ENCODE data around the gene PHOX2A.
"Not testable (repeated sequence)": the region's sequence is repeated elsewhere in the genome, so short reads cannot be mapped to it uniquely, and the experiment has no call there.

The PHOX2A gene

DNA sequence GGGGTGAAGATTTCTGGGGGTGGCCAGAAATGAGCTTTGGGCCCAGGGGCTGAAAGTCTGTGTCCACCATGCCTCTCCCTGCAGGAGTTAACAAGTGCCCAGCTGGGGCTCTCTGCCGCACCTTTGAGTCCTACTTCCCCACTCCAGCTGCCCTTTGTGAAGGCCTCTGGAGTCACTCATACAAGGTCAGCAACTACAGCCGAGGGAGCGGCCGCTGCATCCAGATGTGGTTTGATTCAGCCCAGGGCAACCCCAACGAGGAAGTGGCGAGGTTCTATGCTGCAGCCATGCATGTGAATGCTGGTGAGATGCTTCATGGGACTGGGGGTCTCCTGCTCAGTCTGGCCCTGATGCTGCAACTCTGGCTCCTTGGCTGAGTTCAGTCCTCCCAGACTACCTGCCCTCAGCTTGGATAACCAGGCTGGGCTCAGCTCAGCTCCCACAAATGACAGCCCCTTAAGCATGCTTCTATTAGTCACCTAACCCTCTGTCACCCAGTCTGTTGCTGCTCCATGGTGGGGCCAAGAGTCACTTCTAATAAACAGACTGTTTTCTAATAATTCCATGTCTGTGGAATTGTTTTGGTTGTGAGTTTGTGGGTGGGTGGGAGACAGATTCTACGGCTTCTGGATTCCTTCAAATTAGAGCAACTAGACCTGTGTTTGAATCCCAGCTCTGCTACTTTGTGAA, 22.4 kb downstream of the PHOX2A start:
- DNase-seq, result no peak

DNA sequence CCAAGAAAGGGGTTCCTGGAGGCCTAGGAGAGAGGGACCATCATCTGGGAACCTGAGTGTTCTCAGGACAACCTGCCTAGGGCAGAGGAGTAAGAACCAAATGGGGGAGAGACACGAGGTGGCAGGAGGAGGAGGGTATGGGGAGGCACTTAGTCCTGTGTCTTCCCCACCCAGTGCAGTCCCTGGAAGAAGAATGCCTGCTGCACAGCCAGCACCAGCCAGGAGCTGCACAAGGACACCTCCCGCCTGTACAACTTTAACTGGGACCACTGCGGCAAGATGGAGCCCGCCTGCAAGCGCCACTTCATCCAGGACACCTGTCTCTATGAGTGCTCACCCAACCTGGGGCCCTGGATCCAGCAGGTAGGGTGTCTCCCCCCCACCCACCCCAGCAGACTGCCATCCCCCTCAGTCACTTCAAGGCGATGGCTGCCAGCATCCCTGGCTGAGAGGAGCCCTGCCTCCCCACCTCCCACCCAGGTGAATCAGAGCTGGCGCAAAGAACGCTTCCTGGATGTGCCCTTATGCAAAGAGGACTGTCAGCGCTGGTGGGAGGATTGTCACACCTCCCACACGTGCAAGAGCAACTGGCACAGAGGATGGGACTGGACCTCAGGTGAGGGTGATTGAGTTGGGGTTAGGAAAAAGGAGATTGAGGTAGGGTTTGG, 23.1 kb downstream of the PHOX2A start:
- DNase-seq, result no peak

DNA sequence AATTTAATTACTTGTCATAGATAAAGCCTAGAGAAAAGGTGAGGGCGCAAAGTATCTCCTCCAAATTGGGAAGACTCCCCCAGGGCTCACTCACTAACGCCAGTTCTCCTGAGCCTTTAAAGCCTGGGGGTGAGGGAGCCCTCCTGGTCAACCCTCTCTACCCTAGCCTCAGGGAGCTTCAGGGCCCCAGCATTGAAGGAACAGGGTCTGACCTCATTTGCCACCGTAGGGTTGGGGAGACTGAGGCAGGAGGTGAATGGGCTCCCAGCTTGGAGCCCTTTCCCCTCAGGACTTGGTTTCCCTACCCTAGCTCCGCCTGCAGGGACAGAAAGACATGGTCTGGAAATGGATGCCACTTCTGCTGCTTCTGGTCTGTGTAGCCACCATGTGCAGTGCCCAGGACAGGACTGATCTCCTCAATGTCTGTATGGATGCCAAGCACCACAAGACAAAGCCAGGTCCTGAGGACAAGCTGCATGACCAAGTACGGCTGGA, 25.7 kb downstream of the PHOX2A start:
- DNase-seq, result no peak

DNA sequence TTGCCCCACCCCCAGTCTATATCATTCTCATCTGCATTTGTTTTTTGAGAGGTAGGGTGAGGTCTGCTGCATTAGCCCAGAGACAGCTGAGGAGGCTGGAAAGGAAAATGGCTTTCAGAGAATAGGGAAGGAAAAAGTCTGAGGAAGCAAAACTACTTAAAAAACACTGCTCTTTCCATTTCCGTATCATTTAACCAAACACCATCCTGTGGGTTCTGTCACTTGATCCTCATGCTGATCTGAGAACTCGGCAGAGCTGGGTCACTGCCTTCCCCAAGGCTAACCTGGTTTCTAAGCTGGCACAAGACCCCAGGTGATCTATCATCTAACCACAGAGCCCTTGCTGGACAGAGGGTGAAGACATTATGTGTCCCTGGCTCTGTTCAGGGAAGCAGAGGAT, 26.1 kb downstream of the PHOX2A start:
- DNase-seq, result no peak

DNA sequence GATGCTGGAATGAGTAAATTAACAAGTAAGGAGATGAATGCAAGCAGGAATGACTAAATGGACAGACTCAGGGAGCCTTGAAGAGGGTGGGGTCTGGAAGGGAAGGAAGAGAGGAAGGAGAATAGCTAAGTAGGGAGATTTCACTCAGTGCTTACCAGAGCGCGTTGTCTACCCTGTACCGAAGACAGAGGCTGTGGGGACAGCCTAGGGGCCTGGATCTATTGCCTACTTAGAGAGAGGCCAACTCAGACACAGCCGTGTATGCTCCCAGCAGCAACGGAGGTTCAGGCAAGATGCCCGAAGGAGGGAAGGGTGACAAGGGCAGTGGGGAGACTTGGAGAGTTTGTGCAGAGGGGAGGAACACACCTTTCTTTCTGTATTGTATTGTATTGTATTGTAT, 27.3 kb downstream of the PHOX2A start, which contains the start of gene FOLR2:
TSS of gene FOLR2 (plus strand) at position 157 of the 400 bp plus-strand sequence. CDS start 1,791 bp downstream, outside the sequence.
- no peak for DNase-seq

DNA sequence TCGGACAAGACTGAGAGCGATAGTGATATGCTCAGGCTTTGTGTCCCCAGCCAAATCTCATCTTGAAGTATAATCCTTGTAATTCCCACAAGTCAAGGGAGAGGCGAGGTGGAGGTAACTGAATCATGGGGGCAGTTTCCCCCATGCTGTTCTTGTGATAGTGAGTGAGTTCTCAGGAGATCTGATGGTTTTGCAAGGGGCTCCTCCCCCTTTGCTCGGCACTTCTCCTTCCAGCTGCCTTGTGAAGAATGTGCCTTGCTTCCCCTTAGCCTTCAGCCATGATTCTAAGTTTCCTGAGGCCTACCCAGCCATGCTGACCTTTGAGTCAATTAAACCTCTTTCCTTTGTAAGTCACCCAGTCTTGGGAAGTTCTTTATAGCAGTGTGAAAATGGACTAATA, 34.9 kb downstream of the PHOX2A start:
- no peak for DNase-seq

DNA sequence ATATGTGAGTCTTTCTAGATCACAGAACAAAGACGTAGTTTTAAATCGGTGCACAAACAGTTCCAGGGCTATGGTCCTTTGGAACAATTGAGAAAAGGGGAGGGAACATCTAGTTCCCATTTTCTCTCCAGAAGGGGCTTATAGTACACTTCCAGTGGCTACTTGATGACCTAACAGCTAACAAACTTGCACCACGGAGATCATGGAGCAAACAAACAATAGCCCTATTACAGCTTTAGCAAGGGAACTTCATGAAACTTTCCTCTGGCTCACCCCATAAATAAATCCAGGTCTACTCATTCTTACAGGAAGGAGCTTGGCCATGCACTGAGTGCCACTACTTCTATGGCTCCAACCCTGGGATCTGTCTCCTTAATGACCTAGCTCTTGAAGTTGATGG, 35.7 kb downstream of the PHOX2A start:
- no peak for DNase-seq

DNA sequence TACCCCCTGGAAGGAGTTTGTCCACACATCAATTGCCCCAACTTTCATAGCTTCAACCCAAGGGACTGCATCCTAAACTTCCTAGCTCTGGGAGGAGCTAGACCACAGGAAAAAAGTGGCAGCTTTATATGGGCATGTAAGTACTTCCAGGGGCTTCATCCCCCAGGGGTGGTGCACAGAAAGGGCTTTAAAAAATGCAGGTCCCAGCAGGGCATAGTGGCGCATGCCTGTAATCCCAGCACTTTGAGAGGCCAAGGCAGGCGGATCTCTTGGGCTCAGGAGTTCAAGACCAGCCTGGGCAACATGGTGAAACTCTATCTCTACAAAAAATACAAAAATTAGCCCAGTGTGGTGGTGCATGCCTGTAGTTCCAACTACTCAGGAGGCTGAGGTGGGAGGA, 37.2 kb downstream of the PHOX2A start:
- DNase-seq, result not testable (repeated sequence)

DNA sequence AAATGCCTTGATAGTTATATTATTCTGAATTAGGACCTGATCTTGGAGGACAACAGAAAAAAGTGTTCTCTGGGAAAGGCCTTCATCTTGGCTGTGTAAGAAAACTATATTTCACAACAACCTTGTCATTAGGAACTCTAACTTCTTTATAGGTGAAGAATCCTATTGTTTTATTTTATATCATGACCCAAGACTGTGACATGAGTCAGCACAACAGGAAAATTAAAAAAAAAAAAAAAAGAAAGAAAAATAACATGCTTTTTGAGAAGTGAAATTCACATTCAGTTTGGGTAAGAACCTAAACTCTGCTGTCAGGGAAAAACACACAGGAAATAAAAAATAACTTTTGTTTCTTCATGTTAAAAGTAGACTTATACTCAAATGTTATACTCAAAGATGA, 39.1 kb downstream of the PHOX2A start:
- no peak for DNase-seq

DNA sequence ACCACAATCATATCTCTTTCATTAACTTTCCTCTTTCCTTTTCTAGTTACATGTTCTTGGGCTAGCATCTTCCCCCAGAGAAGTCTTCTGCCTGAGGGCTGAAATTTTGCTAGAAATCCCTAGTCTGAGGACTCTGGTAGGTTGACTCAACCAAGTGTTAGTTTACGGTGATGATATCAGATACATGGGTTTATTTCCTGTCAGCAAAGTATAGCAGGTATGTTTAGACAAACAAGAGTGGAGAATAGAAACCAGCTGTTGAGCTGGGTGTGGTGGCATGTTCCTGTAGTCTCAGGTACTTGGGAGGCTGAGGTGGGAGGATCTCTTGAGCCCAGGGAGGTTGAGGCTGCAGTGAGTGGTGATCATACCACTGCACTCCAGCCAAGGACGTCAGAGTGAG, 40.8 kb downstream of the PHOX2A start:
- no peak for DNase-seq

DNA sequence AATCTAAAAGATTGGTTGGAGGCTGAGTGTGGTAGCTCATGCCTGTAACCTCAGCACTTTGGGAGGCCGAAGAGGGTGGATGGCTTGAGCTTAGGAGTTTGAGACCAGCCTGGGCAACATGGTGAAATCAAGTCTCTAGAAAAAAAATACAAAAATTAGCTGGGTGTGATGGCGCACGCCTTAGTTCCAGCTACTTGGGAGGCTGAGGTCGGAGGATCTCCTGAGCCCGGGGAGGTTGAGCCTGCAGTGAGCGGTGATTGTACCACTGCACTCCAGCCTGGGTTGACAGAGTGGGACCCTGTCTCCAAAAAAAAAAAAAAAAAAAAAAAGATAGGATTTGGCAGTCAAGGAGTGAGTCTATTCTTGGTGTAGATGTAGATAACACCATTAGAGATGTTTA, 41.4 kb downstream of the PHOX2A start:
- DNase-seq, result no peak

DNA sequence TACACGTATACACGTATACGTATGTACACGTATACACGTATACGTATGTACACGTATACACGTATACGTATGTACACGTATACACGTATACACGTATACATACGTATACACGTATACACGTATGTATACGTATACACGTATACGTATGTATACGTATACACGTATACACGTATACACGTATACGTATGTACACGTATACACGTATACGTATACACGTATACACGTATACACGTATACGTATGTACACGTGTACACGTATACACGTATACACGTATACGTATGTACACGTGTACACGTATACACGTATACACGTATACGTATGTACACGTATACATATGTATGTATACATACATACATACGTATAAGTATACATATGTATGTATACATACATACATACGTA, 42.5 kb downstream of the PHOX2A start:
- DNase-seq, result not testable (repeated sequence)

DNA sequence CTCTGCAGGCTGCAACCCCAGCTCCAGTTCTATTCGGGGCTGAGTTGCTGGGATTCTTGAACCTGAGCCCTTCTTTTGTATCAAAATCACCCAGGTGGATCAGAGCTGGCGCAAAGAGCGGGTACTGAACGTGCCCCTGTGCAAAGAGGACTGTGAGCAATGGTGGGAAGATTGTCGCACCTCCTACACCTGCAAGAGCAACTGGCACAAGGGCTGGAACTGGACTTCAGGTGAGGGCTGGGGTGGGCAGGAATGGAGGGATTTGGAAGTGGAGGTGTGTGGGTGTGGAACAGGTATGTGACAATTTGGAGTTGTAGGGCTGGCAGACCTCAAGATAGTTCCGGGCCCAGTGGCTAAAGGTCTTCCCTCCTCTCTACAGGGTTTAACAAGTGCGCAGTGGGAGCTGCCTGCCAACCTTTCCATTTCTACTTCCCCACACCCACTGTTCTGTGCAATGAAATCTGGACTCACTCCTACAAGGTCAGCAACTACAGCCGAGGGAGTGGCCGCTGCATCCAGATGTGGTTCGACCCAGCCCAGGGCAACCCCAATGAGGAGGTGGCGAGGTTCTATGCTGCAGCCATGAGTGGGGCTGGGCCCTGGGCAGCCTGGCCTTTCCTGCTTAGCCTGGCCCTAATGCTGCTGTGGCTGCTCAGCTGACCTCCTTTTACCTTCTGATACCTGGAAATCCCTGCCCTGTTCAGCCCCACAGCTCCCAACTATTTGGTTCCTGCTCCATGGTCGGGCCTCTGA, 48.3 kb downstream of the PHOX2A start:
- DNase-seq, result no peak

DNA sequence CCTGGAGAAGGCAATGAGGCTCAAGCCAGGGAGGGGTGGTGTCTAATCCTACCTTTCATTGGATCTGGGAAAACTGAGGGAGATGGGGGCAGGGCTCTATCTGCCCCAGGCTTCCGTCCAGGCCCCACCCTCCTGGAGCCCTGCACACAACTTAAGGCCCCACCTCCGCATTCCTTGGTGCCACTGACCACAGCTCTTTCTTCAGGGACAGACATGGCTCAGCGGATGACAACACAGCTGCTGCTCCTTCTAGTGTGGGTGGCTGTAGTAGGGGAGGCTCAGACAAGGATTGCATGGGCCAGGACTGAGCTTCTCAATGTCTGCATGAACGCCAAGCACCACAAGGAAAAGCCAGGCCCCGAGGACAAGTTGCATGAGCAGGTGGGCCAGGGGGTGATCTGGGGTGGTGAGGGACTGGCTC, 52.0 kb downstream of the PHOX2A start, which contains the start of gene FOLR1:
TSS of gene FOLR1 (plus strand) at position 180 of the 421 bp plus-strand sequence. CDS start at position 214, 34 bp downstream.
- DNase-seq, result no peak

DNA sequence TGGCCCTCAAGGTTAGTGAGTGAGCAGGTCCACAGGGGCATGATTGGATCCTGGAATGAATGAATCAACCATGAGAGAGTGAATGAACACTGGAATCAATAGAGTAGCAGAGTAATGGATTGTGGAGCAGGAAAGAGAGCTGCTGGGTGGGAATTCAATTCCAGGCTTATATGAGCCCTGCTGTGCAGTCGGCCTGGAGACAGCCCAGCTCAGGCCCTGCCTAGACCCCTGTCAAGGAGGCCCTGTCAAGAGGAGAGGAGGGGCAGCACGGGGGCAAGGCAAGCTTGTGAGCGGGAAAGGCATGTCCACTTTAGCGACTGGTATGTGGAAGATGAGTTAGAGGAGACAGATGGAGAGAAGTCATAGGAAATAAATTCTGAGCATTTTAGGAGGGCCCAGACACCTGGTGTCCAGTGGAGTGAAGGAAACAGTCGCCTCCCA, 53.3 kb downstream of the PHOX2A start:
- no peak for DNase-seq

DNA sequence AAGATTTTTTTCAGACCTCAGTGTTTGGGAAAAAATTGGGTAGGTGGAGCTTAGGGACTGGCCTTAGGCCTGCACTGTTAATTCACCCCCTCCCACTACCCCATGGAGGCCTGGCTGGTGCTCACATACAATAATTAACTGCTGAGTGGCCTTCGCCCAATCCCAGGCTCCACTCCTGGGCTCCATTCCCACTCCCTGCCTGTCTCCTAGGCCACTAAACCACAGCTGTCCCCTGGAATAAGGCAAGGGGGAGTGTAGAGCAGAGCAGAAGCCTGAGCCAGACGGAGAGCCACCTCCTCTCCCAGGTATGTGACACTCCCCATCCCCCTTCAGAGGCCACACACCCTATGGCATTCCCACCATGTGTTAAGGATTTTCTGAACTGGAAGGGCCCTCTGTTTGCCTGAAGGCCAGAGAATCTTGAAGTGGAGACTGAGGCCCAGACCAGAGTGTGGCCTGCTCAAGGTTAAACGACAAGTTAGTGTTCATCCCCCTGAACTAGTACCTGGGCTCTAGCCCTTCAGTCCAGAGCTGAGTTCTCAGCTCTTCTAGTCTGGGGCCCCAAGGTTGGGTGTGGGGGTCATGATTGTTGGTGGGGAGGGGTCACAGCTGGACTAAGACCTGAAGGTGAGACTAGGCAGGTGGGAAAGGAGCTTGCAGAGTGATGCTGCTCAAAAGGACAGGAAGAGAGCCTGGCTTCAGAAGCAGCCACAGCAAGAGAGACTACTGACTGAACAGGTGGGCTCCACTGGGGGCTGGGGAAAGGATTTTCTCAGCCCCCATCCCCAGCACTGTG, 54.3 kb downstream of the PHOX2A start:
- DNase-seq, result no peak

All from activated CD4-positive, alpha-beta T cell treated with anti-CD3 and anti-CD28 coated beads for 1 hour (primary cell).